GM12873 (cell line): ENCODE data around the gene KAZN.

ENCODE experiments used
- TF ChIP-seq, protein P1 (sequence below): IDR thresholded peaks from 2 replicates; pipeline ENCODE4 v1.5.1; 2012; ENCODE audit warnings: low read depth, mild to moderate bottlenecking, moderate library complexity, low read length, control low read depth; ENCODE audit not compliant: insufficient read depth; ENCODE audit errors: missing control alignments

Gene KAZN

DNA sequence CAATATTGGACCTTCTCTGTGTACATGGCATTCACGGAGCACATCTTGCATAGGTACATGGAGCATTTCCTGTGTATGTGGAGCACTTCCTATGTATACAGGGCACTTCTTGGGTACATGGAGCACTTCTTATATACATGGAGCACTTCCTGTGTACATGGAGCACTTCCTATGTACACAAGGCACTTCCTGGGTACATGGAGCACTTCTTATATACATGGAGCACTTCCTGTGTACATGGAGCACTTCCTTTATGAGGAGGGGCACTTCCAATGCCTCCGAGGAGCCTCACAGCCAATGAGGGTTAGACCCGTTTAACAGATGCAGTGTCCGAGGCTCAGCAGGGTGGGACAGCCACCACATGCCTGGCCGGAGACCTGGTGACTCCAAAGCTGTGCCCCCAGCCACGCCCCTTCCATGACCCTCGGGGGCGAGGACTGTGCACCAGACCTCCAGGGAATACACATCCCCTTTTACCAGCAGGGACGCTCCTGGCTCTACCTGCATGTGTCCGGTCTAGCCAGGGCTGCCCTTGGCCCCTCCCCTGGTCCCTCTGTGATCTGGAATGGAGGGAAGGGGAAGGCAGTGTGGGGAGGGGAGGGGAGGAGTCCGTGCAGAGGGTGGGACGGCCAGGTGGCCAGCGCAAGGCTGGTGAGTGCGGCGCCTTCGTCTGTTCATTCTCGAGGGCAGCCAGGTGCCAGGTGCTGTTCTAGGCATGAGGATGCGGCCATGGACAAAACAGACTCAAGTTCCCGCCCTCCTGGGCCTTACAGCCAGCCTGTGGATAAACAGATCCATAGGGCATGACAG lies 360.0 kb downstream of the KAZN start:
- TF ChIP-seq, protein P1, sequence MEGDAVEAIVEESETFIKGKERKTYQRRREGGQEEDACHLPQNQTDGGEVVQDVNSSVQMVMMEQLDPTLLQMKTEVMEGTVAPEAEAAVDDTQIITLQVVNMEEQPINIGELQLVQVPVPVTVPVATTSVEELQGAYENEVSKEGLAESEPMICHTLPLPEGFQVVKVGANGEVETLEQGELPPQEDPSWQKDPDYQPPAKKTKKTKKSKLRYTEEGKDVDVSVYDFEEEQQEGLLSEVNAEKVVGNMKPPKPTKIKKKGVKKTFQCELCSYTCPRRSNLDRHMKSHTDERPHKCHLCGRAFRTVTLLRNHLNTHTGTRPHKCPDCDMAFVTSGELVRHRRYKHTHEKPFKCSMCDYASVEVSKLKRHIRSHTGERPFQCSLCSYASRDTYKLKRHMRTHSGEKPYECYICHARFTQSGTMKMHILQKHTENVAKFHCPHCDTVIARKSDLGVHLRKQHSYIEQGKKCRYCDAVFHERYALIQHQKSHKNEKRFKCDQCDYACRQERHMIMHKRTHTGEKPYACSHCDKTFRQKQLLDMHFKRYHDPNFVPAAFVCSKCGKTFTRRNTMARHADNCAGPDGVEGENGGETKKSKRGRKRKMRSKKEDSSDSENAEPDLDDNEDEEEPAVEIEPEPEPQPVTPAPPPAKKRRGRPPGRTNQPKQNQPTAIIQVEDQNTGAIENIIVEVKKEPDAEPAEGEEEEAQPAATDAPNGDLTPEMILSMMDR: no peak

DNA sequence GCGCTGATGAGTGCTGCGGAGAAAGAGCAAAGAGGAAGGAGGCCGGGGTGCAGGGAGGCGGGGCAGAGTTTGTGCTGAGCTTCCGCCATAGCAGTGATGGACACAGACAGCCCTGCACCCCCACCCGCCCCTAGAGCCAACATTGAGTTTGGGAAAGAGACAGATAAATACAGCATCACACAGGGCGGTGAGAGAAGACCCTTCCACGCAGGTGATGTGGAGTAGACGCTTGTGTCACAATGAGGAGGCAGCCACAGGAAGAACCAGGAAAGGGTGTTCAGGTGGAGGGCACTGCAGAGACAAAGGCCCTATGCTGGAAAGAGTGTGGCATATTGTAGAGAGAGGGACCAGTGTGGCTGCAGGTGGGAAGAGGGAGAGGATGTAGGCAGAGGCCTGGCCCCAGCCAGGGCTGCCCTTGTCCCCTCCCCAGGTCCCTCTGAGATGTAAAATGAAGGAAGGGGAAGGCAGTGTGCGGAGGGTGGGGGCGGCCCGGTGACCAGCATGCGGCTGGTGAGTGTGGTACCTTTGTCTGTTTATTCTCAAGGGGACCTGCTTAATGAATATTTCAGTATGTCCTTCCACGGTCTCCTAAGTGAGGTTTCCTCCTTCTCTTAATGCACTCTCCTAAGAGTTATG lies 360.7 kb downstream of the KAZN start:
- TF ChIP-seq, protein P1: no peak

DNA sequence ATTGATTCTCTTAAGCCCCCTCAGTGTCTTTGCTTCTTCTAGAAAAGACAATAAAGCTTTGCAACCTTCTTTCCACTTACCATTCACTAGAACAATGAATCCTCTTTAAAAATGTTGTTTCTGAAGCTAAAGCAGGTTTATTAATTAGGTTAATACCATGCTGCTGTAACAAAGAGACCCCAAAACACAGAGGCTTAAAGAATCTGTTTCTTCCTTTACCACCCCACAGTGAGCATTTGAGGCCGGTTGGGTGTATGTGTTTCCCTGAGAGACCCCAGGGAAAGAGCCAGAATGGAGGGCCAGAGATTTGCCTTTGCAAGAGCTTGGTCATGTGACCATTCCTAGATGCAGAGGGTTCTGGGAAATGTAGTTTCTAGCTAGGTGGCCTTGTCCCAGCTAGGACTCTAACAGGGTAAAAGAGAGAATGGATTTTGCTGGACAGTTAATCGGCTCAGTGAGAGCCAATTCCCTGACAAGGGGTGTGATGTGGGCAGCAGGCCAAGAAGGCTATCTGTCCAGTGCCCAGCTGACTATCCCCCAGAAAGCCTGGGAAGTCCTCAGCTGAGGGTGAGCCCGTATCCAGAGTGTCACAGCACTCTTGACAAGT lies 363.3 kb downstream of the KAZN start:
- TF ChIP-seq, protein P1: no peak

DNA sequence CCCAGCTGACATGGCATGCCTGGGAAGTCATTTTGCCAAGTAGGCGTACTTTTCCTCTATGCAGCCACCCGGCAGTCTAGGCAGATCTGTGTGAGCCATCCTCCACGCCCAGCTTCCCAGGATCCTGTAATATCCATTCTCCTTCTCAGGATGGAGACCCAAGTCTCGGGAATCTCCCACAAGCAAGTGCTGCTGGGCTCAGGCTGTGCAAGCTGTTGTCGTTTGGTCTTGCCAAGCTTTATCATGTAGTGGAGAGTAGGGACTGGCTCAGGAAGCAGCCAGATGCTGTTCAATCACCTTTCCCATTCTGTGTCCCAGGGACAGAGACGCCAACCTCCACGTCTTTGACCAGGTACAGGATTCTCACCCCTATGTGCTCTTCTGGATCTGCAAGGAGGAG lies 363.9 kb downstream of the KAZN start:
- TF ChIP-seq, protein P1: no peak

DNA sequence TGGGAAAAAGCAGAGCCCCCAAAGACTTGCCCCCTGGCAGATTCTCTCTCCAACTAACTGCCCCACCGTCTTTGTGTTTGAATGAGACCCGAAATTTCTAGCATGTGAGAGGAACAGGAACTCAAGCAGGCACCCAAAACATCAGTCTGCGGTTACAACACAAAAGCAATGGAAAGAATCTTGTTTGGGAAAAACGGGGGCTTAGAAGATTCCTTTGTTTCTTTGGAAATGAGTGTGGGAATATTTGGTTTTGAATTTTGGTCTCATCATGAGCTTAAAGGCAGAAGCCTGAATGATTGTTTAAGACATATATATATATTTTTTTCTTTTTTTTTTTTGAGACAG lies 366.2 kb downstream of the KAZN start:
- TF ChIP-seq, protein P1: no peak

DNA sequence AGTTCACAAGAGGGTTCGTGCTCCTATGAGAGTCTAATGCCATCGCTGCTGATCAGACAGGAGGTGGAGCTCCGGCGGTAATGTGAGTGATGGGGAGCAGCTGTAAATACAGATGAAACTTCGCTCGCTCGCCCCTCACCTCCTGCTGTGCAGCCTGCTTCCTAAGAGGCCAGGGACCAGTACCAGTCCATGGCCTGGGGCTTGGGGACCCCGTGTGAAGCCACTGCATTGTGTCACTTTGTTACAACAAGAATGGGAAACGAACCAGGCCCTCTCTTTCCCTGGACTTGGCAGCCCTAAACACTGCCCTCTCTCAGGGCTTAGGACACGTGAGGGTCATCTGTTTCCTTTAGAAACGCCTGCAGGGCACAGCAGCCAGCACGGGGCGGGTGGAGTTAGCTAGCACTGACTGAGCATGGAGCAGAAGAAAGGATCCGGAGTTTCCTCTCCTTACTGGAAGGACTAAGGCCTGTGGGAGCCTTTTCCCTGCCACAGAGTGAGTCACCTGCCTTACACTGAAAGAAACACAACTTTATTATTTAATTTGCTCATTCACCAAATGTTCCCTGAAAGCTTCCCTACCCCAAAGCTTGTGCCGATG lies 369.9 kb downstream of the KAZN start:
- TF ChIP-seq, protein P1: no peak

DNA sequence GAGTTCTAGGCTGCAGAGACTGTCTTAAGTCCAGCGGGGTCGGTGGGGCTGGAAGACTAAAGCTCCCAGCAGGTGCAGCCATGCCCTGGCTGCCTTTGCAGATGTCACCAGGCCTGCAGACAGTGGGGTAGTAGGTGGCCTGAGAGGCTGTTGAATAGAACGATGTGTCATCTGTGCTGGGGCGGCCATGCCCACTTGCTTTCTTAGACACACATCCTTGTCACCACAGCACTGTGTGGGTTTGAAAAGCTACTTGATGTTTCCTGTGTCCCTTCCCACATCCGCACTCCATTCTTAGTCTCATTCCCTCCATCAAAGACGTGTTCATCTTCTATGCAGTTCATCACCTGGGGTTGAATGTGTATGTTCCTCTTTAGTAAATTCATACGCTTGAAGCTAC lies 370.5 kb downstream of the KAZN start:
- TF ChIP-seq, protein P1: no peak
